Measurements from ENCODE around the gene ZNF467.

DNA sequence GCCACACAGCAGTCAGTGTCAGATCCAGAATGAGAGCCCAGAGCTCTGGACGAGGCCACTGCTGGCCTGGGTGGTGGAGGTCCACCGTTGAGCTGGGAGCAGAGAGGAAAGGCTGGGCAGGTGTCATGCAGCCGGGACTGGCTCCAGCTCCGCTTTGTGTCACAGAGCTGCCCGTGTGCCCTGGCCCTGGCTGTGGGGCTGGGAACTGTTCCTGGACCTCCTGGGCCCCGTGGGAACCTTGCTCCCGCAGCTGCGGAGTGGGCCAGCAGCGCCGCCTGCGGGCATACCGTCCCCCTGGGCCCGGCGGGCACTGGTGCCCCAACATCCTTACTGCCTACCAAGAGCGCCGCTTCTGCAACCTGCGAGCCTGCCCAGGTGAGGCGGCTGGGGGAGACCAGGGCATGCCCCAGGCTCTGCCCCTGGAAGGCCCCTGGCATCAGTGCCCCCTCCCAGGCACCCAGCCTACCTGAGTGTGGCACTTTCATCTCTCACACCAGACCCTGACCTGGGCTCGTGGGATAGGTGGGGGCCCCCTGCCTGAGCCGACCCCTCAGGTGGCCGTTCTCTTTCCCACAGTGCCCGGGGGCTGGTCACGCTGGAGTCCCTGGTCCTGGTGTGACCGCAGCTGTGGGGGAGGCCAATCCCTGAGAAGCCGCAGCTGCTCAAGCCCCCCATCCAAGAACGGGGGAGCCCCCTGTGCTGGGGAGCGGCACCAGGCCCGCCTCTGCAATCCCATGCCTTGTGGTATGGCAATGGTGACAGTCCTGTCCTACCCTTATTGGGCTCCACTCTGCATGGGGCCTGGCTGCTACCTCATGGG, 46.0 kb upstream of the ZNF467 start:
- TF ChIP-seq, protein P1, sequence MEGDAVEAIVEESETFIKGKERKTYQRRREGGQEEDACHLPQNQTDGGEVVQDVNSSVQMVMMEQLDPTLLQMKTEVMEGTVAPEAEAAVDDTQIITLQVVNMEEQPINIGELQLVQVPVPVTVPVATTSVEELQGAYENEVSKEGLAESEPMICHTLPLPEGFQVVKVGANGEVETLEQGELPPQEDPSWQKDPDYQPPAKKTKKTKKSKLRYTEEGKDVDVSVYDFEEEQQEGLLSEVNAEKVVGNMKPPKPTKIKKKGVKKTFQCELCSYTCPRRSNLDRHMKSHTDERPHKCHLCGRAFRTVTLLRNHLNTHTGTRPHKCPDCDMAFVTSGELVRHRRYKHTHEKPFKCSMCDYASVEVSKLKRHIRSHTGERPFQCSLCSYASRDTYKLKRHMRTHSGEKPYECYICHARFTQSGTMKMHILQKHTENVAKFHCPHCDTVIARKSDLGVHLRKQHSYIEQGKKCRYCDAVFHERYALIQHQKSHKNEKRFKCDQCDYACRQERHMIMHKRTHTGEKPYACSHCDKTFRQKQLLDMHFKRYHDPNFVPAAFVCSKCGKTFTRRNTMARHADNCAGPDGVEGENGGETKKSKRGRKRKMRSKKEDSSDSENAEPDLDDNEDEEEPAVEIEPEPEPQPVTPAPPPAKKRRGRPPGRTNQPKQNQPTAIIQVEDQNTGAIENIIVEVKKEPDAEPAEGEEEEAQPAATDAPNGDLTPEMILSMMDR (IDR thresholded peaks at IDR 0.05; ENCODE audit: borderline replicate concordance, extremely low read depth, low read length, poor library complexity, severe bottlenecking), result no peak
- no peak for TF ChIP-seq EZH2 (IDR thresholded peaks at IDR 0.05; ENCODE audit: borderline replicate concordance, low read depth, low read length, severe bottlenecking)
